Stimulated activated CD8-positive, alpha-beta memory T cell treated with anti-CD3 and anti-CD28 coated beads, Interleukin-12 subunit alpha, Interleukin-12 subunit beta, amount 100 ng/mL, for 24 hours (primary cell): ENCODE results near the gene GORASP2.
"Not testable (repeated sequence)": the region's sequence is repeated elsewhere in the genome, so short reads cannot be mapped to it uniquely, and the experiment has no call there.

Experiments
- DNase-seq: peaks from one replicate; pipeline ENCODE4 v3.0.0-alpha.2; 2020; ENCODE audit errors: extremely low read depth

Gene GORASP2

GRCh38 chr2:170928824-170929685 is at the start of gene GORASP2:
GORASP2 (plus strand) TSS chr2:170929253; CDS start chr2:170929341, 88 bp downstream.
- DNase-seq: peak; percentile 95

- DNase-seq: no peak
Measured at GRCh38 chr2:170881840-170882239, 47.2 kb upstream of the GORASP2 start.

DNA sequence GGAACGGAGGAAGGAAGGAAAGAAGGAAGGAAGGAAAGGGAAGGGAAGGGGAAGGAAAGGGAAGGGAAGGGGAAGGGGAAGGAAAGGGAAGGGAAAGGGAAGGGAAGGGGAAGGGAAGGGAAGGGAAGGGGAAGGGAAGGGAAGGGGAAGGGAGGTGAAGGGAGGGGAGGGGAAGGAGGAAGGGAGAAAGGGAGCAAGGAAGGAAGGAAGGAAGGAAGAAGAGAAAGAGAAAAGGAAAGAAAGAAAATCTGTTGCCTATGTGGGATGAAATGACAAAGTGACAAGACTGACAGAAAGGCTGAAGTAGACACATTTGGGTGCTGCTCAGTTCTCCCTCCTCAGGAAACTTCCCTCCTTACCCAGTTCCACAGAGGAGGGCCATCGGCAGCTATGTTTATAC is 46.3 kb upstream of the GORASP2 start:
- DNase-seq: no peak

GRCh38 chr2:170883683-170884082 is 45.4 kb upstream of the GORASP2 start:
- DNase-seq: no peak

- DNase-seq: no peak
Measured at GRCh38 chr2:170885130-170885791, 43.8 kb upstream of the GORASP2 start.

GRCh38 chr2:170886386-170886785 is 42.7 kb upstream of the GORASP2 start:
- no peak for DNase-seq

DNA sequence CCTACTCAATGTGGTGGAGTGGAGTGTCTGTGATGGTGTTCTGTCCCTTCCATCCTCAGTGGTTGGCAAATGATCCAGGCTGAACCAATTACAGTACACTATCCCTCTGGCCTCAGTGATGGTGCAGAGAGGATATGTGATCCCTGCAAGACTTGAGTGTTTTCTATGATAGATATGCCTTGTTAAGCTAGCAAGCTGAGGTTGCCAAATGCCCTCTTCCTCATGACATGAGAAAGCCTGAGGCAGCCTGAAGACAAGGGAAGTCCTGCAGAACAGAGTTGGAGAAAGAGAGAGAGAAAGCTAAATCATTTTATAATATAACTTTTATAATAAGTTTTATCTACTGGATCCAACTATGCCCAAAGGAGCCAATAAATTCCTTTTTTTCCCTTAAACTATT is 41.6 kb upstream of the GORASP2 start:
- DNase-seq: no peak

DNA sequence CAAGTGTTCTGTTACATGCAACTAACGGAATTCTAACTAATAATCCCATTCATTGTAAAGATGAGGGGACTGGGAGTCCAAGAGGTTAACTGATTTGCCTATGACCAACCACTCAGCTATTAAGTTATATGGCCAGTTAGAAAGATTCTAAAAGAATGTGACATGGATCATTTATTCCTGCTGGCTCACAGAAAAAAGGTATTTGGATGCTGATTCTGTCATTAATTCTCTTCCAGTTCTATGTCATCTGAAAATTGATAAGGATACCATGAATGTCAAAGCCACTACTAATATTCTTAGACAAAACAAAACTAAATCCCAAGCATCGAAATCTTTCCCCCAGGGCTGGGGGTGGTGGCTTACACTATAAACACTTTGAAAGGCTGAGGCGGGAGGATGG is 41.2 kb upstream of the GORASP2 start:
- no peak for DNase-seq

GRCh38 chr2:170891893-170892292 is 37.2 kb upstream of the GORASP2 start:
- no peak for DNase-seq

DNA sequence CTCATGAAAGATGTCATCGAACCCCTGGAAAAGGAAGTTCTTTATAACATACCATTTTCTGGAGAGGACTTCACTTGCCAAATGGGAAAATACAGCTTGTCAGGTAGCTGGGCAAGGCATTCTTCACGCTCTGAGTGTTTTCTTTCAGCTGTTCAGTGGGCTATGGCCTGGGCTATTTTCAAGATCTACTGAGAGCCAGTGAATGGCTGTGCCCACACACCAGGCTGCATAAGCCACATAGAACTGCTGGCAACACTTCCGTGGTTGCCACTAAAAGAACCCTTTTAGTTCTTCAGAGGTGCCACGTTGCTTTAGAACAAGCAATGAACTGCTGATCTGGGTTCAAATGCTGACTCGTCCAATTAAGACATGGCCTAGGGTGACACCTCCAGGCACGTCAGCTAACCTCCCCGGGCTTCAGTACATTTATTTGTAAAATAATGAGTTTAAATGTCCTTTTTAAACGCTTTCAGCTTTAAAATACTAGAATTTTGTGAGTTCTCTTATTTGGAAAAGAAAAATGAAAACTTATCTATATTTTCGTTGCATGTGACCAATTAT is 36.6 kb upstream of the GORASP2 start:
- DNase-seq: no peak

- no peak for DNase-seq
Measured at GRCh38 chr2:170895023-170895757, 33.9 kb upstream of the GORASP2 start.

- no peak for DNase-seq
Measured at GRCh38 chr2:170896622-170897021, 32.4 kb upstream of the GORASP2 start.

GRCh38 chr2:170897108-170897507 is 31.9 kb upstream of the GORASP2 start:
- DNase-seq: no peak

GRCh38 chr2:170905864-170906263 is 23.2 kb upstream of the GORASP2 start:
- DNase-seq: no peak

GRCh38 chr2:170911314-170911889 is 17.7 kb upstream of the GORASP2 start:
- DNase-seq: no peak

DNA sequence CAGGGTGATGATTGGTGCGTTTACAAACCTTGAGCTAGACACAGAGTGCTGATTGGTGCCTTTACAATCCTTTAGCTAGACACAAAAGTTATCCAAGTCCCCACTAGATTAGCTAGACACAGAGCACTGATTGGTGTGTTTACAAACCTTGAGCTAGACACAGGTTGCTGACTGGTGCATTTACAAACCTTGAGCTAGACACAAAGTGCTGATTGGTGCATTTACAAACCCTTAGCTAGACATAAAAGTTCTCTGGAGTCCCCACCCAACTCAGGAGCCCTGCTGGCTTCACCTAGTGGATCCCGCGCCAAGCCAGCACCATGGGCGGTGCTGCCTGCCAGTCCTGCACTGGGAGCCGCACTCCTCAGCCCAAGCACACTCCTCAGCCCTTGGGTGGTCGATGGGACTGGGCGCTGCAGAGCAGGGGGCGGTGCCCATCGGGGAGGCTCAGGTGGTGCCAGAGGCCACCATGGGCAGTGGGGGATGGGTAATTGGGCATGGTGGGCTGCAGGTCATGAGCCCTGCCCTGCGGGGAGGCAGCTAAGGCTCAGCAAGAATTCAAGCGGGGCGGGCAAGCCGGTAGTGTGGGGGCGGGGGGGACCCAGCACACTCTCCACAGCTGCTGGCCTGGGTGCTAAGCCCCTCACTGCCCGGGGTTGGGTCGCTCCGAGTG is 13.9 kb upstream of the GORASP2 start:
- DNase-seq: not testable (repeated sequence)

DNA sequence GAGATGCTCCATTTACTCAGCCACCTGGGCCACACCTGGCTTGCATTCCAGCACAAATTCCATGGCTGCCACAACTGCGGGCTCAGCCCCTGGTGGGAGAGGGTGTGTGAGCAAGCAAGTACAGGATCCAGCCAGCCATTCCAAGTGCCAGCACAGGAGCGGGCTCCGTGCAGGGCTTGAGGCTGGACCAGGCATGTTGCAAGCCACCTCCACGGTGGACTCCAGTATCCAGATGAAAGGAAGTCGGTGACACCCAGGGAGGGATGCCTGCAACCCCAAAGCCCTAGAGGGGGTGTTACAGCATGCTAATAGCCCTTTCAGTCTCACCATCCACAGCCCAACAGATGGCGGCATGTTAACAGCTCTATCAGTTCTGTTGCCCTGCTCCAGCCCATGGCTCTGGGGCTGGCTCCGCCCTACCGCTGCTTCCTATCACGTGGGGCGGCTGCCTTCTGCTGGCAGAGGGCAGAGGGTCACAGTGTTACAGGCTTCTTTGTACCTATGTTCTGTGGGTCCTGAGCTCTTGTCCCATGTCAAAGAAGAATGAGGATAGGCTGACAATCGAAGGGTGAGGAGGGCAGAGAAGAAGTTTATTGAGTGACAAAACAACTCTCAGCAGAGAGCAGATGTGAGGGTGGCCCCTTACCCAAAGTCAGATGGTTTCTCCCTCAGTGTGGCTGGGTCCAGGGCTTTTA is 11.7 kb upstream of the GORASP2 start:
- no peak for DNase-seq

DNA sequence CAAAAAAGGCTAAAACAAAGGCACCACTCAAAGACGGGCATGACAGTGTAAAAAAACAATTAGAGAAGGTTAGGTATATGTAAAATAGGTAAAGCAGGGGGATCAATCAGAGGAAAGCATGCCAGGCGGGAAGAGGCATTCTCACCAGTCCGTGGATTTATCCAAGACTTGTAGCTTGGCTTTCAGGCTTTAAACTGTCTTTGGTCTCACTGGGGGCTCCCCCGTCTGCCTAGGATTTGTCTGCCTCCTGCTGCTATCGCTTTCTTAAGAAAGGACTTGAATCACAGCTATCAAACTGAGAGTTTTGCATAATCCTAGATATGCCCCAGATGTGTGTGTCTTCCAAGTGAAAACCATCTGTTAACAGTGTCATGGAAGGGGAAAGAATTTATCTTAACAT is 11.1 kb upstream of the GORASP2 start:
- DNase-seq: no peak

DNA sequence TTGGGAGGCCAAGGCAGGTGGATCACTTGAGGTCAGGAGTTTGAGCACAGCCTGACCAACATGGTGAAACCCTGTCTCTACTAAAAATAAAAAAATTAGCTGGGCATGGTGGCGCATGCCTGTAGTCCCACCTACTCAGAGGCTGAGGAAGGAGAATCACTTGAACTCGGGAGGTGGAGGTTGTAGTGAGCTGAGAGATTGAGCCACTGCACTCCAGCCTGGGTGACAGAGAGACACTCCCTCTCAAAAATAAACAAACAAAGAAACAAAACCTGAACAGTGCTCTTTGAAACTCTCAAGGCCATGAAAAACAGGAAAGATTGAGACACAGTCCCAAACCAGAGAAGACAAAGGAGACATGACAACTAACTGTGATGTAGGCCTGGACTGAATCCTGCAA is 7.2 kb upstream of the GORASP2 start:
- DNase-seq: not testable (repeated sequence)

DNA sequence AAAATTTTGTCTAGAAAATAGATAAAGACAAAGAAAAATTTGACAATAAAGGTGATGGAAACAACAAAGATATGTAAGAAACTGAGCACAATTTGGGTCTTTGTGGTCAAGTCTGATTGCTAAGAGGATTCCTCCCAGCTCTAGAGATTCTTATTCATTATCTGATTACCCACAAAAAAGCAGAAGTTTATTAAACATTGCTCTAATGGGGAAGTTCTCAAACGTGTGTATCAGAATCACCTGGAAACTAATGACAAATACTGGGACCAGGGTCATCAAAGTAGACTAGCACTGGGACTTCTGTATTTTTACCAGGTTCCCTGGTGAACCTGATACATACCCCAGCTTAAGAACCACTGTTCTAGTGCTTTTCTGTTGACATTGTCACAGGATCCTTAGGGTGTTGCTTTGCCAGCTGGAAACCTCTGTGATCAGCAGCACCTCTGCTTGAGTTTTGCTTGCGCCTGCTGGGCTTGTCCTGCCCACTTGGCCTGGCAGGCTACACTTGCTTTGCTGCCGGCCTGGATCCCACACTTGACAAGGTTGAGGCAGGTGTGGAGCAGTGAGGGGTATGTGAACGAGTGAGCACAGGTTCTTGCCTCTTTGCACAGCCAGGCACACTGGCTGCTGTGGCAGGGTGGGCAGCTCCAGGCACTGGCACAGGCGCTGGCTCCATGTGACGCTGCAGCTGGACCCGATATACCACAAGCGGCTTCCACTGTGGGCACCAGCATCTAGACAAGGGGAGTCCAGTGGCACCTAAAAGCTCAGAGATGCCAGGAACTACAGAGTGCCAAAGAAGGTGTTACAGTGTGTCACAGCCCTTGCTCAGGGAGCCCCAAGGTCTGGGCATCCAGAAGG is 6.2 kb upstream of the GORASP2 start:
- DNase-seq: no peak
